ENCODE measurements around the gene HSDL2.

DNA sequence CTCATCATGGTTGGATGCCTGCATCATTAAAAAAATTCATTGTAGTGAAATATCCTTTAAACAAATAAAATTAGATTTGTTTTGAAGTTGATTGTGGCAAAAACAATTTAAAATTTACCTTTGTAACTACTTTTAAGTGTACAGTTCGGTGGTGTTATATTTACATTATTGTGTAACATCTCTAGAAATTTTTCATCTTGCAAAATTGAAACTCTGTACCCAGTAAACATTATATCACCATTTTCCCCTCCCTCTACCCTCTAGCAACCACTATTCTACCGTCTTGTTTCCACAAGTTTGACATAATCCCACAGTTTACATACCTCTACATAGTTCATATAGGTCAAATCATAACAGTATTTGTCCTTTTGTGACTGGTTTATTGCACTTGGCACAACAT, 104.7 kb downstream of the HSDL2 start:
- TF ChIP-seq, protein P1, sequence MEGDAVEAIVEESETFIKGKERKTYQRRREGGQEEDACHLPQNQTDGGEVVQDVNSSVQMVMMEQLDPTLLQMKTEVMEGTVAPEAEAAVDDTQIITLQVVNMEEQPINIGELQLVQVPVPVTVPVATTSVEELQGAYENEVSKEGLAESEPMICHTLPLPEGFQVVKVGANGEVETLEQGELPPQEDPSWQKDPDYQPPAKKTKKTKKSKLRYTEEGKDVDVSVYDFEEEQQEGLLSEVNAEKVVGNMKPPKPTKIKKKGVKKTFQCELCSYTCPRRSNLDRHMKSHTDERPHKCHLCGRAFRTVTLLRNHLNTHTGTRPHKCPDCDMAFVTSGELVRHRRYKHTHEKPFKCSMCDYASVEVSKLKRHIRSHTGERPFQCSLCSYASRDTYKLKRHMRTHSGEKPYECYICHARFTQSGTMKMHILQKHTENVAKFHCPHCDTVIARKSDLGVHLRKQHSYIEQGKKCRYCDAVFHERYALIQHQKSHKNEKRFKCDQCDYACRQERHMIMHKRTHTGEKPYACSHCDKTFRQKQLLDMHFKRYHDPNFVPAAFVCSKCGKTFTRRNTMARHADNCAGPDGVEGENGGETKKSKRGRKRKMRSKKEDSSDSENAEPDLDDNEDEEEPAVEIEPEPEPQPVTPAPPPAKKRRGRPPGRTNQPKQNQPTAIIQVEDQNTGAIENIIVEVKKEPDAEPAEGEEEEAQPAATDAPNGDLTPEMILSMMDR (conservative IDR thresholded peaks at IDR 0.05): no peak
- no peak for TF ChIP-seq ZFX (IDR thresholded peaks at IDR 0.05)

All from C4-2B (cell line).